ENCODE results near the gene SLC1A6. TPM values are rescaled to one million over a fixed set of nuclear protein-coding genes. Genes with fewer than 3 reads are reported as not detected.

The SLC1A6 gene
- total RNA-seq, 6 donors from 2014 or later, result not detected

DNA sequence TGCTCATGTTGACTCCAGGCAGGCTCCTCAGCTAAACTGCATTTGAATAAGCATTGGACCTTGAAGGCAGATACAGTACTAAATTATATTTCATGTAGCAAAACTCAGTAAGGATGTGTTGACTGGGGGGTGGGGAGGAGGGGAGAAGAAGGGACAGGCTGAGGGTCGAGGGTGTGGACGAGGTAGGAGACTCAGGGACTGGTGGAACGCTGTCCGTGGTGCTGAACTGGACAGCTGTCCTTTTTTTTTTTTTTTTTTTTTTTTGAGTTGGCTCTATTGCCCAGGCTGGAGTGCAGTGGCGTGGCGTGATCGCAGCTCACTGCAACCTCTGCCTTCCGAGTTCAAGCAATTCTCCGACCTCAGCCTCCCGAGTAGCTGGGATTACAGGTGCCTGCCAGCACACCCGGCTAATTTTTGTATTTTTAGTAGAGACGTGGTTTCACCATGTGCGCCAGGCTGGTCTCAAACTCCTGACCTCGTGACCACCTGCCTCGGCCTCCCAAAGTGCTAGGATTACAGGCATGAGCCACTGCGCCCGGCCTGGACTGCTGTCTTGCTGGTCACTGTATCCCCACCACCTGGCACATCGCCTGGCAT is 36.4 kb upstream of the SLC1A6 start:
- no peaks in the 10 kb centered on the region for H3K9me3 ChIP-seq
- peak in 1 of 2 donors; percentile 28 for DNase-seq
- no peak overlapping the region for H3K4me3 ChIP-seq
- TF ChIP-seq POLR2A (IDR thresholded peaks at IDR 0.05) (no peak), POLR2AphosphoS5 (IDR thresholded peaks at IDR 0.05) (no peak), EP300 (IDR thresholded peaks at IDR 0.05) (no peak)
- TF ChIP-seq, protein P1, sequence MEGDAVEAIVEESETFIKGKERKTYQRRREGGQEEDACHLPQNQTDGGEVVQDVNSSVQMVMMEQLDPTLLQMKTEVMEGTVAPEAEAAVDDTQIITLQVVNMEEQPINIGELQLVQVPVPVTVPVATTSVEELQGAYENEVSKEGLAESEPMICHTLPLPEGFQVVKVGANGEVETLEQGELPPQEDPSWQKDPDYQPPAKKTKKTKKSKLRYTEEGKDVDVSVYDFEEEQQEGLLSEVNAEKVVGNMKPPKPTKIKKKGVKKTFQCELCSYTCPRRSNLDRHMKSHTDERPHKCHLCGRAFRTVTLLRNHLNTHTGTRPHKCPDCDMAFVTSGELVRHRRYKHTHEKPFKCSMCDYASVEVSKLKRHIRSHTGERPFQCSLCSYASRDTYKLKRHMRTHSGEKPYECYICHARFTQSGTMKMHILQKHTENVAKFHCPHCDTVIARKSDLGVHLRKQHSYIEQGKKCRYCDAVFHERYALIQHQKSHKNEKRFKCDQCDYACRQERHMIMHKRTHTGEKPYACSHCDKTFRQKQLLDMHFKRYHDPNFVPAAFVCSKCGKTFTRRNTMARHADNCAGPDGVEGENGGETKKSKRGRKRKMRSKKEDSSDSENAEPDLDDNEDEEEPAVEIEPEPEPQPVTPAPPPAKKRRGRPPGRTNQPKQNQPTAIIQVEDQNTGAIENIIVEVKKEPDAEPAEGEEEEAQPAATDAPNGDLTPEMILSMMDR (IDR thresholded peaks at IDR 0.05), result no peak
- no peak for ATAC-seq (ENCODE audit: low FRiP score in 2 of 2)
- 30 to 39% methylated on average over 11 to 18 of the region's 18 CpGs for WGBS, 2 donors
- H3K27ac ChIP-seq, result no peak overlapping the region
- peaks cover 0 to 3% (median under 1%) of the 10 kb centered on the region in 4 donors for H3K27me3 ChIP-seq
- no peaks in the 10 kb centered on the region for H3K36me3 ChIP-seq
- H3K4me1 ChIP-seq, result peaks cover 0 to 1% (median 0%) of the 10 kb centered on the region in 4 donors

DNA sequence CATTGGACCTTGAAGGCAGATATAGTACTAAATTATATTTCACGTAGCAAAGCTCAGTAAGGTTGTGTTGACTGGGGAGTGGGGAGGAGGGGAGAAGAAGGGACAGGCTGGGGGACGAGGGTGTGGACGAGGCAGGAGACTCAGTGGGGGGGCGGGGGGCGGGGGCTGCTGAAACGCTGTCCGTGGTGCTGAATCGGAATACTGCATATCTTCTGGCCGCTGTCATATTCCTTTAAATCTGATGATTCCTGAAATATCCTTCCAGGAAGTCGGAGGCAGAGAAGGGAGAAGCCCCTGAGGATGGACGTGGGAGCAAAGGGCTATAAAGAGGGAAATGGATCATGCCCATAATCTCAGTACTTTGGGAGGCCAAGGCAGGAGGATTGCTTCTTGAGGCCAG is 34.9 kb upstream of the SLC1A6 start:
- no peak for ATAC-seq (ENCODE audit: low FRiP score in 2 of 2)

DNA sequence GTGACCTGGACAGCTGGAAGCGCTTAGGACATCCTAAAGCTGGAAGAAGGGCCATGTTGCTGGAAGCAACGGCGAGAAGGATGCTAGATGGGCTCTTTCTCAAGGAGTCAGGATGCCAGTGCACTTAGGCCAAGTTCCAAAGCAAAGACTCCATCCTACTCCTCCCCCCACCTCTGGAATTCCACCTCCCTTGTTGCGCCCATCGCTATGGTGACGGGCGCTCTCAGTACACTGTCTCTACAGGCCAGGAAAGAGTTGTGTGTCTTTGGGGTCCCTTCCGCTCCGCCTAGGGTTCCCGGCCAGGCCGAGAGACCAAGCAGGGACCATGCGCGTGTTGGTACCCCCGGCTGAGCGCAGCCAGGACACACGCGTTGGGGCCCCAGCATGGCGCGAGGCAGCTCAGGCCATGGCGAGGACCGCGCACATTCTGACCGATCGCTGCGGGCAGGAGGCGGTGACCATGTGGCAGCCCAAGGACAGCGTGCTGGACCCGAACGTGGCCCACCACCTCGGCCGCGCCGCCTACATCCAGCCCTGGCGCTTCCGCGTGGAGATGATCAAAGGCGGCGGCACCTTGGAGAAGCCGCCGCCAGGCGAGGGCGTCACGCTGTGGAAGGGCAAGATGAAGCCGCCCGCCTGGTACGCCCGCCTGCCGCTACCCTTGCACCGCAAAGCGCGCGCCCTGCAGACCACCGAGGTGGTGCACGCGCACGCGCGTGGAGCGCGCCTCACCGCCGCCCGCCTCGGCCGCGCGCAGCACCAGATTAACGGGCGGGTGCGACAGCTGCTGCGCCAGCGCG is 31.0 kb upstream of the SLC1A6 start:
- peaks cover 0 to 10% (median 3%) of the 10 kb centered on the region in 4 donors for H3K27me3 ChIP-seq

More for the DNA sequence above, 34.9 kb upstream of the SLC1A6 start:
- Histone ChIP-seq H3K36me3 (no peaks in the 10 kb centered on the region), H3K4me3 (no peak overlapping the region), H3K9me3 (no peaks in the 10 kb centered on the region), H3K27me3 (peaks cover 0 to 10% (median 3%) of the 10 kb centered on the region in 4 donors), H3K4me1 (peaks cover 0 to 5% (median 0%) of the 10 kb centered on the region in 4 donors), H3K27ac (no peak overlapping the region)
- DNase-seq, result no peak
- TF ChIP-seq EP300 (IDR thresholded peaks at IDR 0.05) (no peak), POLR2A (IDR thresholded peaks at IDR 0.05) (no peak), POLR2AphosphoS5 (IDR thresholded peaks at IDR 0.05) (no peak)
- TF ChIP-seq, protein P1 (IDR thresholded peaks at IDR 0.05), result no peak
- 10 to 11% methylated on average over 10 to 11 of the region's 11 CpGs for whole genome bisulfite sequencing, 2 donors

DNA sequence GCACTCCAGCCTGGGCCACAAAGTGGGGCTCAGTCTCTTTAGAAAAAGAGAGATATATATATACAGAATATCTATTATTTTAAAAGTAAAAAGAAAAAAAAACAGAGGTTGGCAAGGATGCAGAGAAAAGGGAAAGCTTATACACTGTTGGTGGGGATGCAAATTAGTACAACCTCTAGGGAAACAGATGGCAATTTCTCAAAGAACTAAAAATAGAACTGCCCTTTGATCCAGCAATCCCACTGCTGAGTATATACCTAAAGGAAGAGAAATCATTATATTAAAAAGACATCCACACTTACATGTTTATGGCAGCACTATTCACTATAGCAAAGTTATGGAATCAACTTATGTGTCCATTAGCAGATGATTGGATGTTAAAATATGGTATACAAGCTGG is 28.6 kb upstream of the SLC1A6 start:
- H3K4me1 ChIP-seq, result peaks cover 0 to 5% (median 0%) of the 10 kb centered on the region in 4 donors
- DNase-seq (no peak), ATAC-seq (ENCODE audit: low FRiP score in 2 of 2) (no peak)
- H3K27me3 ChIP-seq, result peaks cover 0 to 10% (median 3%) of the 10 kb centered on the region in 4 donors
- H3K27ac ChIP-seq, result no peak overlapping the region
- H3K36me3 ChIP-seq, result no peaks in the 10 kb centered on the region
- TF ChIP-seq POLR2A (IDR thresholded peaks at IDR 0.05) (no peak), POLR2AphosphoS5 (IDR thresholded peaks at IDR 0.05) (no peak)
- H3K9me3 ChIP-seq, result no peaks in the 10 kb centered on the region
- H3K4me3 ChIP-seq, result no peak overlapping the region

More for the DNA sequence above, 31.0 kb upstream of the SLC1A6 start:
- no peak overlapping the region for H3K27ac ChIP-seq
- TF ChIP-seq EP300 (IDR thresholded peaks at IDR 0.05) (no peak), POLR2AphosphoS5 (IDR thresholded peaks at IDR 0.05) (no peak), POLR2A (IDR thresholded peaks at IDR 0.05) (no peak)
- TF ChIP-seq, protein P1 (IDR thresholded peaks at IDR 0.05), result no peak
- WGBS, 2 donors, result 14 to 20% methylated on average over 21 to 37 of the region's 73 CpGs
- no peaks in the 10 kb centered on the region for H3K36me3 ChIP-seq
- H3K9me3 ChIP-seq, result no peaks in the 10 kb centered on the region
- ATAC-seq (ENCODE audit: low FRiP score in 2 of 2) (peak in 1 of 2 donors; percentile 12), DNase-seq (peak in 1 of 2 donors; percentile 76)
- H3K4me1 ChIP-seq, result peaks cover 0 to 5% (median 0%) of the 10 kb centered on the region in 4 donors
- H3K4me3 ChIP-seq, result no peak overlapping the region

DNA sequence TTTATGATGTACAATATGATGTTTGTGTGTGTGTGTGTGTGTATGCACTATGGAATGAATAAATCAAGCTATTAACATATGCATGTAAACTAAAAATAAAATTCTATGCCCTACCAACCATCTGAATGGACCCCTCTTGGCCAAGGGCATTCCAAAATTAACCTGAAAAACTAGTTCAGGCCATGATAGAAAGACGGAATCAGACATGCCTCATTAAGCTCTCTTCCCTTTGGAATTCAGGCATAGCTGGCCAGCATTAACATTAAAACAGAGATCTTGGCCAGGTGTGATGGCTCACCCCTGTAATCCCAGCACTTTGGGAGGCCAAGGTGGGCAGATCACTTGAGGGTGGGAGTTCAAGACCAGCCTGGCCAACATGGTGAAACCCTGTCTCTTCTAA is 18.3 kb upstream of the SLC1A6 start:
- H3K27ac ChIP-seq, result no peak overlapping the region
- H3K9me3 ChIP-seq, result no peaks in the 10 kb centered on the region
- no peak for TF ChIP-seq EP300 (IDR thresholded peaks at IDR 0.05)
- TF ChIP-seq POLR2A (IDR thresholded peaks at IDR 0.05), result no peak
- TF ChIP-seq POLR2AphosphoS5 (IDR thresholded peaks at IDR 0.05), result no peak
- TF ChIP-seq, protein P1 (IDR thresholded peaks at IDR 0.05), result no peak
- DNase-seq (no peak), ATAC-seq (ENCODE audit: low FRiP score in 2 of 2) (no peak)
- WGBS, 2 donors, result 73 to 80% methylated on average over 1 of the region's 1 CpG
- H3K4me3 ChIP-seq, result no peak overlapping the region
- no peaks in the 10 kb centered on the region for H3K36me3 ChIP-seq
- no peaks in the 10 kb centered on the region for H3K27me3 ChIP-seq
- H3K4me1 ChIP-seq, result no peaks in the 10 kb centered on the region

All from upper lobe of left lung (tissue), 6 donors.